ENCODE measurements around the gene GRIK4.

GRIK4 gene

DNA sequence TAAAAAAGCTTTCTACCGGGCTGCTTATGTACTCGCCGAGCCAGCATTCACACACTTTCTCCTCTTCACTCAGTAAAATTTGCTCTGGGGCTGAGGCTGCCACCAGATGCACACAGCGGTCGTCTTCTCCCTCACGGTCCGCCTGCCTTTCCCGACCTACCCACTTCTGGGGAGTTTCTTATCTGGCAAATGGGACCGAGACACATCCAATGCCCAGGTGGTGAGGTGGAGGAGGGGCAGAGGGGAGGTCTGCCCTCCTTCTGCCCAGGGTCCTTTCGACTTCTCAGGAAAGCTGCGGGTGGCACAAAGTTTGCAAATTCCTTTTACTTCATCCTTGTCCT, 43.9 kb downstream of the GRIK4 start:
- Mint-ChIP-seq H3K4me3 (no peak overlapping the region), H3K4me1 (ENCODE audit: low read depth in 2 of 2) (no peaks in the 10 kb centered on the region), H3K9me3 (no peaks in the 10 kb centered on the region), H3K36me3 (ENCODE audit: insufficient read depth) (no peaks in the 10 kb centered on the region), H3K27ac (no peak overlapping the region), H3K27me3 (peaks cover 33 to 49% of the 10 kb centered on the region in 2 donors)
- ATAC-seq (replicated peaks) (no peak), DNase-seq (no peak)

DNA sequence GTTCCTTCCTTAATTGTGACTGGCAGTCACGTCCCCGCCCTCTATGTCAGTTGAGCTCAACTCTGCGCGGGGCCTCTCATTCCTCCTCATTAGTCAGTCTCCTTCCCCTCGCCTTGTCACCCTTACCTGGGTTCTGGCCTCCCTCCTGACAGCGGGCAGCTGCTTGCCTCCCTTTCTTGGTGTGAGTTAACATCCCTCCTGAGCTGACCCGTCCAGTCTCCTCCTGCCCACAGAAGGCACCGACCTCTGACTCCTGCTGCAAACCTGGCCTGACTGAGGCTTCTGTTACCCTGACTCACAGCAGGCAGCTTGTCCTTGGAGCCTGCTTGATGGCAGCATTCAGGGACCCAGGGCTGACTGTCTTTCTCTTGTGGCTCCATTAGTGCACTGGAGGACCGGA, 45.2 kb downstream of the GRIK4 start:
- H3K4me1 Mint-ChIP-seq (ENCODE audit: low read depth in 2 of 2), result no peaks in the 10 kb centered on the region
- no peaks in the 10 kb centered on the region for H3K36me3 Mint-ChIP-seq (ENCODE audit: insufficient read depth)
- H3K9me3 Mint-ChIP-seq, result no peaks in the 10 kb centered on the region
- no peak overlapping the region for H3K27ac Mint-ChIP-seq
- ATAC-seq (replicated peaks) (no peak), DNase-seq (no peak)
- H3K27me3 Mint-ChIP-seq, result peaks cover 28 to 54% of the 10 kb centered on the region in 2 donors
- no peak overlapping the region for H3K4me3 Mint-ChIP-seq

DNA sequence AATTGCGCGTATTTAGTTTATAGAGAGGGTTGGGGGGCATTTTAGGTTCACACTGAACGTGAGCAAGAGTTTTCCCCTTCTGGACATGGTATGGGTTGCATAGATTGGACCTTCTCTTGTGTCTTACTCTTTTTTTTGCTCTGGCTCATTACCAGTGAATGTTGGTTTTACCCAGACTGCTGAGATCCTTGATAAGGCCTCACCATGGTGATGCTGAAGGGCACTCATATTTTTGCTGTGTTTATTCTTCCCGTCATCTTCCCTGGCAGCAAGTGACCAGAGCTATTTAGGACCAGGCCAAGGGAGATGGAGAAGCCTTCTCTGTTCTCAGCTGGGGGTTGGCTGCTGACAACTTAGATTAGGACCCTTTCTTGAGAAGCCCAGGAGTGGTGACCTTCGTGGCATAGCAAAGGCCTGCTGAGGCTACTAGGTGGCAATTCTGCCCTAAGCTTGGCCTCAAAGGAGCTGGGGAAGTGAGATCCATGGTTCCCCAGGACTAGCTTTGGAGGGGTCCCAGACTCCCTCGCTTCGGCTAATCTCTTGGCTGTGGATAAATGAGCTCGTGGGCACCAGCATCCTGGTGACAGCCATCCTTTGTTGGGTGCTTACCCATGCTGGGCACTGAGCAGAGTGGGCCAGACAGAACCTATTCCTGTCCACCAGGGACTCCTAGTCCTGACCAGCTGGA, 47.3 kb downstream of the GRIK4 start:
- Mint-ChIP-seq H3K4me3 (no peak overlapping the region), H3K27me3 (peaks cover 34 to 67% of the 10 kb centered on the region in 2 donors), H3K27ac (no peak overlapping the region), H3K36me3 (ENCODE audit: insufficient read depth) (no peaks in the 10 kb centered on the region), H3K9me3 (no peaks in the 10 kb centered on the region), H3K4me1 (ENCODE audit: low read depth in 2 of 2) (no peaks in the 10 kb centered on the region)
- DNase-seq (no peak), ATAC-seq (replicated peaks) (no peak)

DNA sequence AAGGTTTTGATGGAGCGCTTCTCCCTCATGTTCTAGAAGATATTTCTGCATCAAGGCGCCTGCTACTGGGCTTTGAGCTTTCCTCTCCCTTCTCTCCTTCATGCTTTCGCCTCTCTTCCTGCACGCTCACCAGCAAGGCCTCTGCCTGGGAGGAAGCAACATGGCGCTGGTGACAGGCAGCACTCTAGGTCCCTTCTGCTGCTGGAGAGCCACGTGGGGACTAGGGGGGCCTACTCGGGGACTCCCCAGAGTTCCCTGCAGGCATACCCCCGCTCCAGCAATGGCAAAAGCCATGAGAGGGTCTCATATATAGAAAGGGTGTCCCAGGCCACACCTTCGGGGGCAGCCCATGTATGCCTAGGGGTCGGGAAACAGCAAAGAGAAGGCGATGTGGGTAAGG, 49.7 kb downstream of the GRIK4 start:
- Mint-ChIP-seq H3K9me3 (no peaks in the 10 kb centered on the region), H3K36me3 (ENCODE audit: insufficient read depth) (no peaks in the 10 kb centered on the region), H3K27me3 (peaks cover 41 to 72% of the 10 kb centered on the region in 2 donors), H3K4me1 (ENCODE audit: low read depth in 2 of 2) (peaks cover 0 to 2% of the 10 kb centered on the region in 2 donors), H3K4me3 (no peak overlapping the region), H3K27ac (no peak overlapping the region)
- DNase-seq (no peak), ATAC-seq (replicated peaks) (no peak)

DNA sequence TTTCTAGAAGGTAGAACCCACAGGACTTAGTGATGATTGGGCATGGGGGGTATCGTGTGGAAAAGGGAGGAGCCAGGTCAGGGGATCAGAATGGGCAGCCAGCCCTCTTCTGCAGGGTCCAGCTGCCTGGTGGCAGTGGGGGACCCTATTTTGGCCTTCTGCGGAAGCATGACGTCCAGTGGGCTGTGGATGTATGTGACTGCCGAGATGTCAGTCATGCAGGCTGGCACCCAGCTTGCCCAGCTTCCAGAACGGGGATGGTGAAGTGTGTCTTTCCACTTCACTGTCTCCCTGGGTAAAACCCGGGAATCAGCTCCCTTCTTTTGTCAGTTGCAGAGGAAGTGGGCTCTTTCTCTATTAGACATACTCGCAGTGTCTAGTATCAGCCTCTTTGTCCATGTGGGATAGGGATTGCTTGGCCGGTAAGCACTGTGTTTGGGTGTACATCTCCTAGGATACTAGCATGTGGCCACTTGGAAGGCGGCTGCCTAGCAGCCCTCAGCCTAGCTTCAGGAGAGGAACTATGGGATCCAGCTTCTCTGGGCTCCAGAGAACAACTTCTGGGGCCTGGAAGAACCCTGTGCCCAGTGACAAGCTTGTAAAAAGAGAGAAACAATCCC, 51.4 kb downstream of the GRIK4 start:
- H3K36me3 Mint-ChIP-seq (ENCODE audit: insufficient read depth), result no peaks in the 10 kb centered on the region
- H3K27ac Mint-ChIP-seq, result no peak overlapping the region
- no peak overlapping the region for H3K4me3 Mint-ChIP-seq
- ATAC-seq (replicated peaks) (no peak), DNase-seq (no peak)
- no peaks in the 10 kb centered on the region for H3K9me3 Mint-ChIP-seq
- peaks cover 0 to 2% of the 10 kb centered on the region in 2 donors for H3K4me1 Mint-ChIP-seq (ENCODE audit: low read depth in 2 of 2)
- peaks cover 40 to 73% of the 10 kb centered on the region in 2 donors for H3K27me3 Mint-ChIP-seq

DNA sequence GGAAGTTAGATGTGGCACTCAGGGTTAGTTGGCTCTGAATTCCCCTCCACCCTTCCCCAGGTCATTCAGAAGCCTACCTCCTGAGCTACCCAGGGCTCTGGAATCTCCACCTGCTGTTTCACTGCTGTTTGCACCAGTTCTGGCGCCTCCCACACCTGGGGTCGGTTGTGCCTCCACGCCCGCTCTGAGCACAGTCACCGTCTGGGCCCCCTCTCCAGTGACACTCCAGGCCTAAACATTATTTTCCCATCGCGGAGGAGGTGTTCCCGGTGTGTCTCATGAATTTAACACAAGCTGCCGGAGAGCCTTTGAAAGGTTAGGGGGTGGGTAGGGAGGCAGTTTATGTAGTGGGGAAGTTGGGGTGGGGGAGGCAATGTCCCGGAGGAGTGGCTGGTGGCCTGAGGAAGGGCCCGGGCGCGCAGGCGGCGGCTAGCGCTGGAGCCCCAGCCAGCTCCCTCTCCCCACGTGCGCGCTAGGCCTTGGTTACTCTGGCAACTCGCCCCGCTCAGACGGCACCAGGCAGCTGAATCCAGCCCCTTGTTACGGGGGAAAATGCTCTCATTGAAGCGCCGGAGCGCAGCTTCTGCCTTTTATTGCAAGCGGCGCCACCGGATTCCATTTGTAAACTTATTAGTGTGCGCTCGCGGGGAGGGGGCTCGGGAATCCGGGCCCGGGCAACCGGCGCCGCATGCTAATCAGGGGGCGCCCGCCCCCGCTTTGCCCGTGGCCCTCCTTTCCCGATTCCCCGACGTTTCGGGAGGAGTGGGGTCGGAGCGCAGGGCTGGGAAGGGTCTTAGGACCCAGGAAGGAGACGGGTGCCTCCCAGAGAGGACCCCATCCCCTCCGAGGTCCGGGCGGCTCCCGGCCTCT, 52.4 kb downstream of the GRIK4 start:
- DNase-seq (no peak), ATAC-seq (replicated peaks) (no peak)
- Mint-ChIP-seq H3K4me1 (ENCODE audit: low read depth in 2 of 2) (peaks cover 0 to 2% of the 10 kb centered on the region in 2 donors), H3K27me3 (peaks cover 47 to 84% of the 10 kb centered on the region in 2 donors), H3K36me3 (ENCODE audit: insufficient read depth) (no peaks in the 10 kb centered on the region), H3K4me3 (no peak overlapping the region), H3K9me3 (no peaks in the 10 kb centered on the region), H3K27ac (no peak overlapping the region)

DNA sequence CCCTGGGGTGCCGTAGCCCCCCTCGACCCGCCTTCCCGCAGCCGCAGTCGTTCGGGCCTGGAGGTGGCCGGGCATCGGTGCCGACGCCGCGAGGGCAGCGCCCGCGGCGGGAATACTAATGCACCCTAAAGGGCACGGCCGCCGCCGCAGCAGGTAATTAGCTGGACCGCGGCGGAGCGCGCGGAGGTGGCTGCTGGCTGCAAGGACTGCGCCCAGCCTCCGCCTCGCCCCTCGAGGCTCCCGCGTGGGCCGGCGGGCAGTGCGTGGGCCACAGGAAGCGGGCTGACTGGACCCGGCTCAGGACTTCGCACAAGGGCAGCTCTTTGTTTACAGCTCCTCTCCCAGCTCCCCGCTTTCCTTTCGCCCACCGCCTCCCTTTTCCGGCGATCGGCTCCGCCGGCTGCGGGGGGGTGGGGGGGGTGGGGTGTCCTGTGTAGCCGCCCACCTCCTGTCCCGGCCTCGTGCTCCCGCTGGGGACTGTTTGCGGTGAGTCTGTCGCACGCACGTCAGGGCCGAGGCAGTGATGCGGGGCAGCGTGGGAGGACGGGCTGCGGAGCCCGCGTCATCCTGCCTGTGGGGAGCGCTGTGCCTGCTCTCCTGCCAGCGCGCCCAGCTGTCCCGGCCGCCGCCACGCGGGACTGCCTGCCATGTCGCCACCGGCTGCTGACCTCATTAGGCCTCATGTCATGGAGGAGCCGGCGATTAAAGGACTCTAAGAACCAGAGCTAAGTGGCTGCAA, 53.2 kb downstream of the GRIK4 start:
- Mint-ChIP-seq H3K9me3 (no peaks in the 10 kb centered on the region), H3K4me3 (peak overlapping the region in 1 of 2 donors; percentile 15), H3K36me3 (ENCODE audit: insufficient read depth) (no peaks in the 10 kb centered on the region), H3K27ac (no peak overlapping the region), H3K27me3 (peaks cover 53 to 89% of the 10 kb centered on the region in 2 donors), H3K4me1 (ENCODE audit: low read depth in 2 of 2) (peaks cover 0 to 2% of the 10 kb centered on the region in 2 donors)
- peak in 1 of 3 experiments; percentile 3 for DNase-seq
- ATAC-seq (replicated peaks), result no peak

DNA sequence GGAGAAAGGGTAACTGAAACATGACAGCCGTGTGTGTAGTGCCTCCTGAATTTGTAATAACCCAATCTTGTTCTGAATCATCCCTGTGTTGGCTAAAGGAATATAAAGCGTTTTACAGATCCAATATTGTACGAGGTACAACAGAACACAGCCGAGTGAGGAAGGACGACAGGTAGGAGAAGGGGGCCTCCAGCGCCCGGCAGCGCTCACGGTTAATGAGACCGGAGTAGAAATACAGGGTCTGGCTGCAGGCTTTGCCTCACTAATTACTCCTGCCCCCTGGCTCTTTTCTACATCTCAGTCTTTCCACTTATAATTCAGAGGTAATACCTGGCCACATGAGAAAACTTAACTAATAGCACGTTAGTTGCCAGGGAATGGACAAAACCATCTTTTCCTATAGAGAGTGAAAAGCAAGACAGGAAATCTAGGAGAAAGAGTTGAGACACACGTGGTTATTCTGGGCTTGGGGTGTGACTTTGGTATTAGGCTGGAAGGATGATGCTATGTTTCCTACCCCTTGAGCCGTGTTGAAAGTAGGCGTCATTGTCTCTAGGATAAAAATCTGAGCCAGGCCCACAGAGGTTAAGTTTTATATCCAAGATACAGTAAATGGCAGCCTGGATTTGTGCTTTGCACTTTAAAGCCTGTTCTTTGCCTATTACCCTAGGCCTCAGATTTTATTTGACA, 54.1 kb downstream of the GRIK4 start:
- no peak overlapping the region for H3K27ac Mint-ChIP-seq
- H3K4me3 Mint-ChIP-seq, result peak overlapping the region in 1 of 2 donors; percentile 15
- H3K36me3 Mint-ChIP-seq (ENCODE audit: insufficient read depth), result no peaks in the 10 kb centered on the region
- ATAC-seq (replicated peaks), result no peak
- peaks cover 56 to 85% of the 10 kb centered on the region in 2 donors for H3K27me3 Mint-ChIP-seq
- no peak for DNase-seq
- no peaks in the 10 kb centered on the region for H3K9me3 Mint-ChIP-seq
- H3K4me1 Mint-ChIP-seq (ENCODE audit: low read depth in 2 of 2), result peaks cover 0 to 2% of the 10 kb centered on the region in 2 donors

DNA sequence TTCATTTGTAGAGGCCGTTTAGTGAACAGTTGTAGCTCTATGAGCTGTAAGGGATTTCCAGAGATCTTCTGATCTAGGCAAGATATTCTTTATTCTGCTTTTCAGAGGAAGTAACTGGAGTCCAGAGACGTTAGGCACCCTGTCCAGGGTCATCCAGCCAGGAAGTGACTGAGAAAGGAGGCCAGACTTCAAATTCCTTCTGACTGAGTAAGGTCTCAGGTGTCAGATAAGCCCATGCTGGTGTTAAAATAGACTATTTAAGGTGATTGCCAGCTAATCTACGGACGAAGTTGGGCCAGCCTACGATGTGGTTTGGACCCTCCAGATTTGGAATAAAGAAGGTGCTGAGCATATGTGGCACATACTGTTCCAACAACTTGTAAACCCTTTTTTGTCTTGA, 54.6 kb downstream of the GRIK4 start:
- no peak for DNase-seq
- Mint-ChIP-seq H3K4me3 (no peak overlapping the region), H3K27me3 (peaks cover 61 to 85% of the 10 kb centered on the region in 2 donors), H3K36me3 (ENCODE audit: insufficient read depth) (no peaks in the 10 kb centered on the region), H3K4me1 (ENCODE audit: low read depth in 2 of 2) (peaks cover 0 to 2% of the 10 kb centered on the region in 2 donors), H3K9me3 (no peaks in the 10 kb centered on the region), H3K27ac (no peak overlapping the region)
- no peak for ATAC-seq (replicated peaks)

DNA sequence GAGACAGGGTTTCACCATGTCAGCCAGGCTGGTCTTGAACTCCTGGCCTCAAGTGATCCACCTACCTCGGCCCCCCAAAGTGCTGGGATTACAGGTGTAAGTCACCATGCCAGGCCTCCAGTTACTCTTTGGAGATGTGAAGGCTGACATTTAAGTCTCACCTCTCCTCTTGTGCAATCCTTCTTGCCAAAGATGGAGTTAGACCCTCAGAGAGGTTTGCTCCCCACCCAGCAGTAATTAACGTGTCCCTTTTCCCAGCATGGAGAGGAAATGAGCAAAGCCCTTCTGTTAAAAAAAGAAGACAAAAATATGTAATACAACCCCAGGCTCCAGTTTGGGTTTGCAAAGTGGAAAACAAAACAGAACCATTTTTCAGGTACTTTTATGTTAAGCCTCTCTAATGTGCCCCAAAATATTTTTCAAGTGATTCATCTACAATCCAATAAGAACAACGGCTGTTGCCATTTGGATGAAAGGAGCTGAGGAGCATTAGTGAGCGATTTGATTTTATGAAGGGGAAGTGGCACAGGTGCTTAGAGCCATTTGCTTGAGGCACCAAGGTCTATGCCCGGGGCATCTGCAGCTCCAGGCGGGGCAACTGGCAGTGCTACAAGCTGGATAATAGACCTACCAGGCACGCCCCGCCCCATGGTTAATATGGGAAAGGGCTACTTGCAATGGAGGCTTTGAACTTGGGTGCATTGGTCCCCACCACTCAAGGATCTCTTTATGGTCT, 57.2 kb downstream of the GRIK4 start:
- no peak overlapping the region for H3K4me3 Mint-ChIP-seq
- no peak overlapping the region for H3K27ac Mint-ChIP-seq
- DNase-seq (no peak), ATAC-seq (replicated peaks) (no peak)
- no peaks in the 10 kb centered on the region for H3K36me3 Mint-ChIP-seq (ENCODE audit: insufficient read depth)
- H3K4me1 Mint-ChIP-seq (ENCODE audit: low read depth in 2 of 2), result peaks cover 0 to 2% of the 10 kb centered on the region in 2 donors
- H3K27me3 Mint-ChIP-seq, result peaks cover 66 to 85% of the 10 kb centered on the region in 2 donors
- H3K9me3 Mint-ChIP-seq, result no peaks in the 10 kb centered on the region

DNA sequence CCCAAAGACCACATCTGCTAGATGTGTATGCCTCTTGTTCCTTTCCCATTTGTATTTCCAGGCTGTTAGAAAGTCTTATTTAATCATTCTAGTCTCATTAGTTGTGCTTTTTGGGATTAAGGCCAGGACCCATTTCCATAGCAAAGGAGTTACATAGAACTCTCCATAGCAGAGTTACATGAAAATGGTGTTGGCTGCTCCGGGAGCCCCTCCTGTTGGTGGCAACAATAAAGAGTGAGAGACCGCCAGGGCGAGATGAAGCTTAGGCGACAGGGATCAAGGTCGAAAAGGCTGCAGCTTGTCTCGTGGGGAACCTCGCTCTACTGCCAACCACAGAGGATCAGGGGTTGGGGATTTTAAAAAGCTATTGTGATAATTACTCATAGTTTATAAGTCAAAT, 58.3 kb downstream of the GRIK4 start:
- Mint-ChIP-seq H3K27me3 (peaks cover 66 to 89% of the 10 kb centered on the region in 2 donors), H3K9me3 (no peaks in the 10 kb centered on the region), H3K4me3 (no peak overlapping the region), H3K4me1 (ENCODE audit: low read depth in 2 of 2) (peaks cover 0 to 2% of the 10 kb centered on the region in 2 donors), H3K27ac (no peak overlapping the region), H3K36me3 (ENCODE audit: insufficient read depth) (no peaks in the 10 kb centered on the region)
- DNase-seq, result no peak
- no peak for ATAC-seq (replicated peaks)

DNA sequence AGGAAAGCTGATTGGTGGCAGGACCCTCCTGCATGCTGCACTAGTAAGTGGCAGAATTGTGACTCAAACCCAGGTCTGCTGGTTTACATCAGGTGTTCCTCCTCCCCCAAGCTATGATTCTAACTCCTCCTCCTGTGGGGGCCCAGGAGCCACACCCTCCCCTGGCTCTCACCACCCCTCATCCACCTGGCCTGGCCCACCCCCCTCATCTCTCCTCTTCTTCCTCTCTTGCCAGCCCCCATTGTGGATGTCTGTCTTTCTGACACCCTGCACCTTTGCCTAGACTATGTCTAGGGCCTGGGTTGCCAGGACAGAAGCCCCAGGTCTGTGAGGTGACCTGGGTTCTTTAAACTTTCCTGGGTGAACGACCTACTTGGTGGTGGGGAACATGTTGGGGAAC, 59.9 kb downstream of the GRIK4 start:
- DNase-seq (no peak), ATAC-seq (replicated peaks) (no peak)
- Mint-ChIP-seq H3K4me3 (no peak overlapping the region), H3K4me1 (ENCODE audit: low read depth in 2 of 2) (no peaks in the 10 kb centered on the region), H3K27ac (no peak overlapping the region), H3K9me3 (no peaks in the 10 kb centered on the region), H3K27me3 (peaks cover 62 to 92% of the 10 kb centered on the region in 2 donors), H3K36me3 (ENCODE audit: insufficient read depth) (no peaks in the 10 kb centered on the region)
